Progenitor cell of endocrine pancreas (in vitro differentiated cells): Measurements from ENCODE around the gene NPAS2. TPM values are rescaled to one million over a fixed set of nuclear protein-coding genes. Genes with fewer than 3 reads are reported as not detected.

Source experiments
- DNase-seq: peaks from one replicate; pipeline ENCODE4 v3.0.0; 2021; ENCODE audit warnings: low spot score; ENCODE audit not compliant: unreplicated experiment
- H3K27ac Mint-ChIP-seq: 2 replicates; pipeline ENCODE4 v1.8.0; 2021; ENCODE audit warnings: mild to moderate bottlenecking, moderate library complexity, mixed read lengths
- H3K27me3 Mint-ChIP-seq: 2 replicates; pipeline ENCODE4 v1.8.0; 2021; ENCODE audit warnings: mixed read lengths
- H3K36me3 Mint-ChIP-seq: 2 replicates; pipeline ENCODE4 v1.8.0; 2022; ENCODE audit warnings: mixed read lengths; ENCODE audit not compliant: insufficient read depth
- H3K4me1 Mint-ChIP-seq: 2 replicates; pipeline ENCODE4 v1.8.0; 2021; ENCODE audit warnings: low read depth, mixed read lengths
- H3K4me3 Mint-ChIP-seq: 2 replicates; pipeline ENCODE4 v1.8.0; 2021; ENCODE audit warnings: low read depth, mild to moderate bottlenecking, moderate library complexity, mixed read lengths
- H3K9me3 Mint-ChIP-seq: 2 replicates; pipeline ENCODE4 v1.8.0; 2021; ENCODE audit warnings: low read depth, mixed read lengths
- total RNA-seq: library from RNA; stranded (reverse); gene quantifications from 2 replicates; pipeline ENCODE4 v1.2.1, GENCODE V29; 2021
- TF ChIP-seq, protein P1 (sequence below): fragments of 200-600 bp; sonication (generic); IDR thresholded peaks from one replicate; pipeline ENCODE4 v1.5.0; 2021; ENCODE audit warnings: antibody characterized with exemption, mild to moderate bottlenecking; ENCODE audit not compliant: unreplicated experiment

The NPAS2 gene
- total RNA-seq, 1 donor from 2014 or later: 0.84 TPM

DNA sequence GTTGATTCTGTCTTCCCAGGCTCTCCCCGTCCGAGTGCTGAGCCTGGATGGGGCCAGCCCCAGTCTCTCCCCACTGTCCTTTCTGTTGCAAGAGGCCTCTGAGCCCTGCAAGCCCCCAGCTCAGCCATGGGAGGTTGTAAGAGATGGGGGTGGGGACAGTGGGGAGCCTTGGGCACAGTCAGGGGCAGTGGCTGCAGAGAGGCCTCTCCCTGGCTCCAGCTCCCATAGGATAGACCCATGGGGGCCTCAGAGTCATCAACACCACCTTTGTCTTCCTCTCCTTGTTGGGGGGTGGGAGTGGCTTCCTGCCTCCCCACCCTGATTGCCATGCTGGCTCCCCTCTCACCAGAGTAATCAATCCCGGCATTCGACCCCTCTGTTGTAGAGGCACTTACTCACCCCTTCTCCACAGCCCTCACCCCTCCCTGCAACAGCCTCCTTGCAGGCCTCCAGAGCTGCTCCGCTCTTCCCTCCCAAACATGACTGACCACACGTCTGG, 37.5 kb upstream of the NPAS2 start:
- no peak for DNase-seq
- no peak overlapping the region for H3K27ac Mint-ChIP-seq
- H3K4me1 Mint-ChIP-seq: peaks cover 10% of the 10 kb centered on the region
- peaks cover 3% of the 10 kb centered on the region for H3K27me3 Mint-ChIP-seq
- no peak overlapping the region for H3K4me3 Mint-ChIP-seq
- no peaks in the 10 kb centered on the region for H3K9me3 Mint-ChIP-seq
- H3K36me3 Mint-ChIP-seq: no peaks in the 10 kb centered on the region
- TF ChIP-seq, protein P1, sequence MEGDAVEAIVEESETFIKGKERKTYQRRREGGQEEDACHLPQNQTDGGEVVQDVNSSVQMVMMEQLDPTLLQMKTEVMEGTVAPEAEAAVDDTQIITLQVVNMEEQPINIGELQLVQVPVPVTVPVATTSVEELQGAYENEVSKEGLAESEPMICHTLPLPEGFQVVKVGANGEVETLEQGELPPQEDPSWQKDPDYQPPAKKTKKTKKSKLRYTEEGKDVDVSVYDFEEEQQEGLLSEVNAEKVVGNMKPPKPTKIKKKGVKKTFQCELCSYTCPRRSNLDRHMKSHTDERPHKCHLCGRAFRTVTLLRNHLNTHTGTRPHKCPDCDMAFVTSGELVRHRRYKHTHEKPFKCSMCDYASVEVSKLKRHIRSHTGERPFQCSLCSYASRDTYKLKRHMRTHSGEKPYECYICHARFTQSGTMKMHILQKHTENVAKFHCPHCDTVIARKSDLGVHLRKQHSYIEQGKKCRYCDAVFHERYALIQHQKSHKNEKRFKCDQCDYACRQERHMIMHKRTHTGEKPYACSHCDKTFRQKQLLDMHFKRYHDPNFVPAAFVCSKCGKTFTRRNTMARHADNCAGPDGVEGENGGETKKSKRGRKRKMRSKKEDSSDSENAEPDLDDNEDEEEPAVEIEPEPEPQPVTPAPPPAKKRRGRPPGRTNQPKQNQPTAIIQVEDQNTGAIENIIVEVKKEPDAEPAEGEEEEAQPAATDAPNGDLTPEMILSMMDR: no peak

DNA sequence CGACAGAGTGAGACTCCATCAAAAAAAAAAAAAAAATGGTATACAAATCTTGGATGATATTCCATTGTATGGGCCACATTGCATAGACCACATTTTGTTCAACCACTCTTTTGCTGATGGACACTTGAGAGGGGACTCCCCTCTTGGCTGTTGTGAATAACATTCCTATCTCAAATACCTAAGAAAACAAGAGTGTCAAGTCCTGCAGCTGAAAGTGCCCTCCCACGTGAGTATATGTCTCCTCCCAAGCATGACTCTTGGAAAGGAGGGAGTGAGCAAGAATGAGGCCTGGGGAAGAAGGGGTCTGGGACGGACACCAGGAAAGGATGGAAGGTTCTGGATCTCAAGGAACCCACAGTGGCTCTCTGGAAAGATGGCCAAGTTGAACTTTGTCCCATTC, 36.0 kb upstream of the NPAS2 start:
- Mint-ChIP-seq H3K9me3 (no peaks in the 10 kb centered on the region), H3K27ac (no peak overlapping the region), H3K4me1 (peaks cover 10% of the 10 kb centered on the region), H3K36me3 (no peaks in the 10 kb centered on the region), H3K4me3 (no peak overlapping the region), H3K27me3 (peaks cover 3% of the 10 kb centered on the region)
- no peak for DNase-seq
- TF ChIP-seq, protein P1: no peak

DNA sequence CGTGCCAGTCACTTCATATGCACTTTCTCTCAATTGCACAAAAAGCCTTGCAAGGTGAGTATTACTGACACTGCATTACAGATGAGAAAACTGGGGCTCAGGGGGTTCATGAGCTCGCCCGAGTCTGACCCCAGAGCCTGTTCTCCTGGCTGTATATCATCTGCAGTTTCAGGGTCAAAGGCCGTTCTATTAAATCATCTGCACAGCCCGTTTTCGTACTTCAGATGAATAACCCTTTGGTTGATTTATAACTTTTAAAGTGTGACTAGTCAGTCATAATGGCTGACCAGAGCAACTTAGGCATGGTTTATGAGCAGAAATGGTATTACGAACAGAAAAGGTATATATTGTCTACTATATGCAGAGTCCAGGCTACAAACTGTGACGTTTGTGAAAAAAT, 35.3 kb upstream of the NPAS2 start:
- Mint-ChIP-seq H3K9me3 (no peaks in the 10 kb centered on the region), H3K36me3 (no peaks in the 10 kb centered on the region), H3K4me1 (peaks cover 10% of the 10 kb centered on the region), H3K27me3 (peaks cover 3% of the 10 kb centered on the region), H3K4me3 (no peak overlapping the region), H3K27ac (no peak overlapping the region)
- TF ChIP-seq, protein P1: no peak
- no peak for DNase-seq

DNA sequence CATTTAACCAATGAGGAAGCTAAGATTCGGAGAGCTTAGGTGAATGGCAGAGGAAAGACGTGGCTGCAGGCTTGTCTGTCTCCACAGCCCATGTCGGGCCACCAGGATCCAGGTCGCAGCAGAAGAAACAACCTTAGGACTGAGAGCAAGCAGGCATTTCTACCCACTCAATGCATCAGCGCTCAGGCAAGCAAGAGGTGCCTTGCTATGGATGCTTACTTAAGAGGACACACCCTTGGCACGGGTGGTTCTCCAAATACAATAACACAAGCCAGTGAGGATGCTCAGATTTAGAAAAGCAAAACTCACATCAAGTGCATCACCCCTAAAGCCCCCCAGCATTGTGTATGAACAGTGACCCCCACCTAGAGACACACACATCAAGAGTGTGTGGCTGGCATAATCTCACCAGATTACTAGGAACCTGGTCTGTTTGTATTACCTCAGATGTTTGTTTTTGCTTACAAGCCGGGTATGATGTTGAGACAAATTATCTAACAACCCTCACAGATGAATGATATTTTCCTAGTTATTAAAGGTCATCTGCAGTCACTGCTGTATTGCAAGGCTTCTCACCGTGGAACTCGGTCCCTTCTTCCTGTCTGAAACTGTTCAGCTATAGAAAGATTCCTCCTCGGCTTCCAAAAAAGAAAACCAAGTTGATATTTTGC, 34.2 kb upstream of the NPAS2 start:
- Mint-ChIP-seq H3K4me1 (peaks cover 5% of the 10 kb centered on the region), H3K27ac (no peak overlapping the region), H3K9me3 (no peaks in the 10 kb centered on the region), H3K36me3 (no peaks in the 10 kb centered on the region), H3K27me3 (no peaks in the 10 kb centered on the region), H3K4me3 (no peak overlapping the region)
- no peak for DNase-seq
- TF ChIP-seq, protein P1: no peak

DNA sequence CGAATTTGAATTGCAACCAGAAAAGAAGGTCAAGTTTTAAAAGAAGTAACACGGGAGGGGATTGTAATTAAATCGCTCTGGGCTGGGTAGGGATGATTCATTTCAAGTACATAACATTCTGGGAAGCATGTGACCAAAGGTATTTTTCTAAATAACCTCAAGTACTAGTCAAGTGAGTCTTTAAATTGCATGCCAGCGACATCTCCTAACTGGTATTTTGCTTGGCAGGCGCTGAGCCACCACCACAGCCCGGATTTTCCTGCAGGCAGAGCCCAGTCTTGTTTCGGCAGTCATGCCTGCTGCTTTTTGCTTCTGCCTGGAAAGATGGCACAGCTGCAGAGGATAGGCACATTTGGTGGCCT, 33.7 kb upstream of the NPAS2 start:
- no peak overlapping the region for H3K27ac Mint-ChIP-seq
- peaks cover 5% of the 10 kb centered on the region for H3K4me1 Mint-ChIP-seq
- DNase-seq: no peak
- no peaks in the 10 kb centered on the region for H3K36me3 Mint-ChIP-seq
- no peaks in the 10 kb centered on the region for H3K9me3 Mint-ChIP-seq
- H3K27me3 Mint-ChIP-seq: no peaks in the 10 kb centered on the region
- H3K4me3 Mint-ChIP-seq: no peak overlapping the region
- TF ChIP-seq, protein P1: no peak
